Choroid plexus epithelial cell (primary cell): ENCODE measurements around the gene FRMD4B.
A peak's percentile ranks its signal among the peaks of the same experiment; 100 is the strongest.

Experiments used
- DNase-seq: peaks from one replicate; pipeline ENCODE4 v3.0.0-alpha.2; 2010; ENCODE audit warnings: low read depth
- H3K4me3 ChIP-seq: 2 replicates; pipeline ENCODE4 v1.5.1; 2011; ENCODE audit warnings: low read depth, mild to moderate bottlenecking, control low read depth, low read length, moderate library complexity
- TF ChIP-seq, protein P1 (sequence below): conservative IDR thresholded peaks from 2 replicates; pipeline ENCODE4 v1.5.1; 2011; ENCODE audit warnings: low read depth, mild to moderate bottlenecking, control low read depth, inconsistent platforms, low read length, moderate library complexity

Gene FRMD4B

DNA sequence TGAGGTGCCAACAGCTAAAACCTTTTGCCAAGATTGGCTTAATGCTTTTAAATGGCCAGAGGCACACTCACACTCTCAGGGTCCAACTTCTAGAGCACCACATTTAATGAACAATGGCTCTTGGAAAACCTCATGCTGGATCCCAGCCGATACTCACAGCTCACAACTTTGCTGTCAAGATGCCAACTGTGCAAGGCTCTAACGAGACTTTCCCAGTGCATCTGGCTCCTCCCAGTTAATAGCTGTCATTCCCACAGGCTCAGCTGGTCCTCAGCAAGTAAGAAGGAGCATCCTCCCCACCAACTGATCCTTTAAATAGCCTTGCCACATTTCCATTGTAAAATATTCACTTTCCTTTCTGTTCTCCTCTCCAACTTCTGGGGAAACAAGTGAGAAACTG lies 20.3 kb upstream of the FRMD4B start:
- peak; percentile 20 for DNase-seq
- TF ChIP-seq, protein P1, sequence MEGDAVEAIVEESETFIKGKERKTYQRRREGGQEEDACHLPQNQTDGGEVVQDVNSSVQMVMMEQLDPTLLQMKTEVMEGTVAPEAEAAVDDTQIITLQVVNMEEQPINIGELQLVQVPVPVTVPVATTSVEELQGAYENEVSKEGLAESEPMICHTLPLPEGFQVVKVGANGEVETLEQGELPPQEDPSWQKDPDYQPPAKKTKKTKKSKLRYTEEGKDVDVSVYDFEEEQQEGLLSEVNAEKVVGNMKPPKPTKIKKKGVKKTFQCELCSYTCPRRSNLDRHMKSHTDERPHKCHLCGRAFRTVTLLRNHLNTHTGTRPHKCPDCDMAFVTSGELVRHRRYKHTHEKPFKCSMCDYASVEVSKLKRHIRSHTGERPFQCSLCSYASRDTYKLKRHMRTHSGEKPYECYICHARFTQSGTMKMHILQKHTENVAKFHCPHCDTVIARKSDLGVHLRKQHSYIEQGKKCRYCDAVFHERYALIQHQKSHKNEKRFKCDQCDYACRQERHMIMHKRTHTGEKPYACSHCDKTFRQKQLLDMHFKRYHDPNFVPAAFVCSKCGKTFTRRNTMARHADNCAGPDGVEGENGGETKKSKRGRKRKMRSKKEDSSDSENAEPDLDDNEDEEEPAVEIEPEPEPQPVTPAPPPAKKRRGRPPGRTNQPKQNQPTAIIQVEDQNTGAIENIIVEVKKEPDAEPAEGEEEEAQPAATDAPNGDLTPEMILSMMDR: no peak
- H3K4me3 ChIP-seq: no peak overlapping the region

- TF ChIP-seq, protein P1: no peak
- H3K4me3 ChIP-seq: no peak overlapping the region
- DNase-seq: no peak
Observed at GRCh38 chr3:69405067-69405466, 19.2 kb upstream of the FRMD4B start.

DNA sequence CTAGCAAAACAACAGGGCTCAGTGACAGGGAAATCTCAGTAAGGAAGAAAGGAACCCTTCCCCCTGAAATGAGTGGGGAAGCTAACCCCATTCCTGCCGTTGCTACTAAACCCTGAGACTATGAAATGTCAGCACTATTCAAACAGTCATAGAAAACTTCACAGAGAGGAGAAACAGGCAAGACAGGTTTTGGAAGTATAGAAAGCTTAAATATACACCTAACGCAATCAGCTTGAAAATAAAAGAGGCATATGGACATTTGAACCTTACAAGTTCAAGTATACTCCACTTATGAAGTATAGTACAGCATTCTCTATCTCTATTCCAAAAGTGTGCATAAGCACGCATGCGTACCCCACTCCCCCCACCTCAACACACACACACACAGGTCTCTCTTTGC lies 17.6 kb upstream of the FRMD4B start:
- no peak for DNase-seq
- TF ChIP-seq, protein P1: no peak
- H3K4me3 ChIP-seq: no peak overlapping the region

GRCh38 chr3:69400683-69401082 lies 14.8 kb upstream of the FRMD4B start:
- TF ChIP-seq, protein P1: no peak
- DNase-seq: no peak
- H3K4me3 ChIP-seq: no peak overlapping the region

GRCh38 chr3:69392850-69393249 lies 7.0 kb upstream of the FRMD4B start:
- DNase-seq: no peak
- no peak overlapping the region for H3K4me3 ChIP-seq
- TF ChIP-seq, protein P1: no peak

- H3K4me3 ChIP-seq: no peak overlapping the region
- no peak for DNase-seq
- TF ChIP-seq, protein P1: no peak
Observed at GRCh38 chr3:69392415-69392814, 6.5 kb upstream of the FRMD4B start.

DNA sequence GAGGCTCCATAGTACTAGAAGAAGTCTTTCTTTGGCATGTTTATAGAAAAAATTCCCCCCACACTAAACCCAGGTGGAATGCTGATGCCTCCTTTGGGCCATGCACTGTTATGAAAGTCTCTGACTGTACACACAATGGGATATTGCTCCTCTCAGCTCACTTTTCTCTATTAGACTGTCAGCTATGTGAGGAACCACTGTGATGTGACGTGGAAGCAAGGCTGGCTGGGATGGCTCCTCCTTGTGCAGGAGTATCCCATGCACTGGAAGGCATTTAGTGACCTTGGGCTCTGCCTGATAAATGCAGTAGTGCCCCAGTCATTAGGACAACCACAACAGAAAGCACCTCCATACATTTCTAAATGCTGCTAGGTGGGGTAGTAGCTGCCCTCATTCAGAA lies 5.7 kb upstream of the FRMD4B start:
- H3K4me3 ChIP-seq: no peak overlapping the region
- TF ChIP-seq, protein P1: no peak
- no peak for DNase-seq
